ENCODE data around the gene SLC9A3. TPM values are rescaled to one million over a fixed set of nuclear protein-coding genes. Genes with fewer than 3 reads are reported as not detected.

Gene SLC9A3
- total RNA-seq, 1 experiment from 2014 or later: 2.0 TPM

GRCh38 chr5:484556-484955 is 39.7 kb downstream of the SLC9A3 start:
- H2AFZ ChIP-seq (ENCODE audit: low read length): no peak overlapping the region
- DNase-seq: no peak

GRCh38 chr5:483434-484140 is 40.7 kb downstream of the SLC9A3 start:
- no peak overlapping the region for H3K4me2 ChIP-seq (ENCODE audit: low read depth, low read length, poor library complexity, severe bottlenecking)

More at GRCh38 chr5:484556-484955, 39.7 kb downstream of the SLC9A3 start:
- Histone ChIP-seq H4K20me1 (ENCODE audit: insufficient read depth, low read depth, low read length) (no peaks in the 10 kb centered on the region; the same call in 1 of the 2 replicates), H3K9me2 (replicated peaks; ENCODE audit: insufficient read depth, low read length) (no peaks in the 10 kb centered on the region), H3K79me2 (ENCODE audit: low read length) (no peaks in the 10 kb centered on the region), H3K9ac (ENCODE audit: low read length) (no peak overlapping the region), H3K9me3 (ENCODE audit: low read length) (no peaks in the 10 kb centered on the region), H3K4me2 (ENCODE audit: low read depth, low read length, poor library complexity, severe bottlenecking) (no peak overlapping the region), H3K4me3 (ENCODE audit: low read length) (no peak overlapping the region), H3K27ac (ENCODE audit: low read length) (no peak overlapping the region), H3K36me3 (ENCODE audit: insufficient read depth, low read length) (no peaks in the 10 kb centered on the region), H3K27me3 (ENCODE audit: low read length) (no peaks in the 10 kb centered on the region), H3K4me1 (ENCODE audit: low read length) (peaks cover 18% of the 10 kb centered on the region)

GRCh38 chr5:483011-483410 is 41.2 kb downstream of the SLC9A3 start:
- Histone ChIP-seq H3K4me1 (ENCODE audit: low read length) (peaks cover 30% of the 10 kb centered on the region), H3K4me2 (ENCODE audit: low read depth, low read length, poor library complexity, severe bottlenecking) (no peak overlapping the region), H3K9me3 (ENCODE audit: low read length) (no peaks in the 10 kb centered on the region), H3K27me3 (ENCODE audit: low read length) (no peaks in the 10 kb centered on the region), H3K79me2 (ENCODE audit: low read length) (no peaks in the 10 kb centered on the region), H3K9ac (ENCODE audit: low read length) (no peak overlapping the region), H3K9me2 (replicated peaks; ENCODE audit: insufficient read depth, low read length) (no peaks in the 10 kb centered on the region), H3K27ac (ENCODE audit: low read length) (no peak overlapping the region), H3K4me3 (ENCODE audit: low read length) (no peak overlapping the region), H2AFZ (ENCODE audit: low read length) (no peak overlapping the region), H4K20me1 (ENCODE audit: insufficient read depth, low read depth, low read length) (peaks cover 12% of the 10 kb centered on the region; the same call in 1 of the 2 replicates), H3K36me3 (ENCODE audit: insufficient read depth, low read length) (no peaks in the 10 kb centered on the region)
- no peak for DNase-seq

More at GRCh38 chr5:483434-484140, 40.7 kb downstream of the SLC9A3 start:
- Histone ChIP-seq H3K4me1 (ENCODE audit: low read length) (peaks cover 24% of the 10 kb centered on the region), H2AFZ (ENCODE audit: low read length) (no peak overlapping the region), H3K27ac (ENCODE audit: low read length) (no peak overlapping the region), H3K36me3 (ENCODE audit: insufficient read depth, low read length) (no peaks in the 10 kb centered on the region), H3K9me2 (replicated peaks; ENCODE audit: insufficient read depth, low read length) (no peaks in the 10 kb centered on the region), H4K20me1 (ENCODE audit: insufficient read depth, low read depth, low read length) (peaks cover 7% of the 10 kb centered on the region; the same call in 1 of the 2 replicates), H3K79me2 (ENCODE audit: low read length) (no peaks in the 10 kb centered on the region), H3K27me3 (ENCODE audit: low read length) (no peaks in the 10 kb centered on the region), H3K4me3 (ENCODE audit: low read length) (no peak overlapping the region), H3K9ac (ENCODE audit: low read length) (no peak overlapping the region), H3K9me3 (ENCODE audit: low read length) (no peaks in the 10 kb centered on the region)
- no peak for DNase-seq

- Histone ChIP-seq H4K20me1 (ENCODE audit: insufficient read depth, low read depth, low read length) (peaks cover 17% of the 10 kb centered on the region; the same call in 1 of the 2 replicates), H3K36me3 (ENCODE audit: insufficient read depth, low read length) (no peaks in the 10 kb centered on the region), H3K27me3 (ENCODE audit: low read length) (no peaks in the 10 kb centered on the region), H3K9ac (ENCODE audit: low read length) (no peak overlapping the region), H3K9me2 (replicated peaks; ENCODE audit: insufficient read depth, low read length) (no peaks in the 10 kb centered on the region), H3K79me2 (ENCODE audit: low read length) (no peaks in the 10 kb centered on the region), H3K27ac (ENCODE audit: low read length) (no peak overlapping the region), H2AFZ (ENCODE audit: low read length) (no peak overlapping the region), H3K4me3 (ENCODE audit: low read length) (no peak overlapping the region), H3K4me1 (ENCODE audit: low read length) (peaks cover 35% of the 10 kb centered on the region), H3K4me2 (ENCODE audit: low read depth, low read length, poor library complexity, severe bottlenecking) (no peak overlapping the region), H3K9me3 (ENCODE audit: low read length) (no peaks in the 10 kb centered on the region)
- no peak for DNase-seq
These were observed 41.7 kb downstream of the SLC9A3 start for GRCh38 chr5:482506-482905.

DNA sequence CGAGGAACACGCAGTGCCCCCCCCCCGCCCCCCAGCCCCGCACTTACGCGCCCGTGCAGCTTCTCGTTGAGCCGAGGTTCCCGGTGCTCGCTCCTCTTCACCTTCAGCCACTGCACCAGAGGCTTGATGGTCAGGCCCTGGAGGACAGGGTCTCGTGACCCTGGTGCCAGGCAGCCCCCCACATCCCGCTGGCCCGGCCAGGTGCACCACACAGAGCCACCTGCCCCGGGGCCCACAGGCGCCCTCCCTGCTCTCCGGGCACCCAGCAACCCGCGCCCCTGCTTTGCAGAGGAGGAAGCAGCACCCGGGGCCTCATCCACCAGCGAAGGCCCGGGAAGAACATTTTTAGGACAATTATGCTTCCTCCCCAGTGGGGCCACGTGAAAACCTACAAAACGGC is 42.2 kb downstream of the SLC9A3 start:
- Histone ChIP-seq H3K27me3 (ENCODE audit: low read length) (no peaks in the 10 kb centered on the region), H3K27ac (ENCODE audit: low read length) (no peak overlapping the region), H3K36me3 (ENCODE audit: insufficient read depth, low read length) (no peaks in the 10 kb centered on the region), H3K4me1 (ENCODE audit: low read length) (peaks cover 40% of the 10 kb centered on the region), H3K79me2 (ENCODE audit: low read length) (no peaks in the 10 kb centered on the region), H3K4me2 (ENCODE audit: low read depth, low read length, poor library complexity, severe bottlenecking) (no peak overlapping the region), H3K9ac (ENCODE audit: low read length) (no peak overlapping the region), H3K9me3 (ENCODE audit: low read length) (no peaks in the 10 kb centered on the region), H4K20me1 (ENCODE audit: insufficient read depth, low read depth, low read length) (peaks cover 22% of the 10 kb centered on the region; the same call in 1 of the 2 replicates), H2AFZ (ENCODE audit: low read length) (no peak overlapping the region), H3K4me3 (ENCODE audit: low read length) (no peak overlapping the region), H3K9me2 (replicated peaks; ENCODE audit: insufficient read depth, low read length) (no peaks in the 10 kb centered on the region)
- DNase-seq: no peak

- Histone ChIP-seq H3K36me3 (ENCODE audit: insufficient read depth, low read length) (0 out of 2 replicates have a peak, but pooled peaks cover 1% of the 10 kb centered on the region), H3K79me2 (ENCODE audit: low read length) (no peaks in the 10 kb centered on the region), H3K27ac (ENCODE audit: low read length) (no peak overlapping the region), H3K9me3 (ENCODE audit: low read length) (no peaks in the 10 kb centered on the region), H3K9me2 (replicated peaks; ENCODE audit: insufficient read depth, low read length) (no peaks in the 10 kb centered on the region), H2AFZ (ENCODE audit: low read length) (no peak overlapping the region), H3K9ac (ENCODE audit: low read length) (no peak overlapping the region), H3K4me1 (ENCODE audit: low read length) (peaks cover 39% of the 10 kb centered on the region), H3K27me3 (ENCODE audit: low read length) (no peaks in the 10 kb centered on the region), H4K20me1 (ENCODE audit: insufficient read depth, low read depth, low read length) (peaks cover 27% of the 10 kb centered on the region; the same call in 1 of the 2 replicates), H3K4me3 (ENCODE audit: low read length) (no peak overlapping the region), H3K4me2 (ENCODE audit: low read depth, low read length, poor library complexity, severe bottlenecking) (no peak overlapping the region)
- DNase-seq: no peak
These were observed 42.9 kb downstream of the SLC9A3 start for GRCh38 chr5:481347-481746.

- Histone ChIP-seq H3K4me2 (ENCODE audit: low read depth, low read length, poor library complexity, severe bottlenecking) (peak overlapping the region; percentile 65), H3K4me1 (ENCODE audit: low read length) (peaks cover 30% of the 10 kb centered on the region), H3K9me3 (ENCODE audit: low read length) (no peaks in the 10 kb centered on the region), H3K27ac (ENCODE audit: low read length) (peak overlapping the region; percentile 66), H3K4me3 (ENCODE audit: low read length) (no peak overlapping the region), H2AFZ (ENCODE audit: low read length) (no peak overlapping the region), H4K20me1 (ENCODE audit: insufficient read depth, low read depth, low read length) (peaks cover 42% of the 10 kb centered on the region), H3K9ac (ENCODE audit: low read length) (peak overlapping the region; percentile 61; the same call in 1 of the 2 replicates), H3K27me3 (ENCODE audit: low read length) (no peaks in the 10 kb centered on the region), H3K36me3 (ENCODE audit: insufficient read depth, low read length) (0 out of 2 replicates have a peak, but pooled peaks cover 2% of the 10 kb centered on the region), H3K79me2 (ENCODE audit: low read length) (no peaks in the 10 kb centered on the region), H3K9me2 (replicated peaks; ENCODE audit: insufficient read depth, low read length) (no peaks in the 10 kb centered on the region)
- peak; percentile 46 for DNase-seq
These were observed 44.5 kb downstream of the SLC9A3 start for GRCh38 chr5:479566-480319.

- H3K27ac ChIP-seq (ENCODE audit: low read length): peak overlapping the region; percentile 66
- peak overlapping the region; percentile 43; the same call in 1 of the 2 replicates for H3K4me3 ChIP-seq (ENCODE audit: low read length)
- peak overlapping the region; percentile 65 for H3K4me2 ChIP-seq (ENCODE audit: low read depth, low read length, poor library complexity, severe bottlenecking)
- no peaks in the 10 kb centered on the region for H3K27me3 ChIP-seq (ENCODE audit: low read length)
- peak; percentile 71 for DNase-seq
- peak overlapping the region; percentile 61 for H3K9ac ChIP-seq (ENCODE audit: low read length)
- no peaks in the 10 kb centered on the region for H3K9me2 ChIP-seq (replicated peaks; ENCODE audit: insufficient read depth, low read length)
- H3K79me2 ChIP-seq (ENCODE audit: low read length): no peaks in the 10 kb centered on the region
- no peaks in the 10 kb centered on the region for H3K9me3 ChIP-seq (ENCODE audit: low read length)
- H3K36me3 ChIP-seq (ENCODE audit: insufficient read depth, low read length): 0 out of 2 replicates have a peak, but pooled peaks cover 2% of the 10 kb centered on the region
- peaks cover 32% of the 10 kb centered on the region for H3K4me1 ChIP-seq (ENCODE audit: low read length)
- H2AFZ ChIP-seq (ENCODE audit: low read length): no peak overlapping the region
- peaks cover 43% of the 10 kb centered on the region for H4K20me1 ChIP-seq (ENCODE audit: insufficient read depth, low read depth, low read length)
These were observed 45.2 kb downstream of the SLC9A3 start for GRCh38 chr5:478982-479535.

All from Karpas-422 (cell line).